ENCODE measurements around the gene SLC17A5.

GRCh38 chr6:73699676-73700459 is 46.1 kb upstream of the SLC17A5 start:
- TF ChIP-seq CTCF (IDR thresholded peaks at IDR 0.05; ENCODE audit: low read depth, low read length, missing input control), result no peak
- no peak for TF ChIP-seq YY1 (IDR thresholded peaks at IDR 0.05)
- TF ChIP-seq REST (IDR thresholded peaks at IDR 0.05), result no peak
